Loucy (cell line): Measurements from ENCODE around the gene CDK8.
A peak's percentile ranks its signal among the peaks of the same experiment; 100 is the strongest.

ENCODE experiments used
- H2AFZ ChIP-seq: fragments of 200-600 bp; sonication (generic); 2 replicates; pipeline ENCODE4 v1.6.0; 2016; ENCODE audit warnings: antibody characterized with exemption, mild to moderate bottlenecking, low read length, moderate library complexity
- H3F3A ChIP-seq: fragments of 200-600 bp; 2 replicates; pipeline ENCODE4 v1.6.0; 2016; ENCODE audit warnings: antibody characterized with exemption, low read depth, mild to moderate bottlenecking
- H3K27me3 ChIP-seq: fragments of 200-600 bp; sonication (generic); 2 replicates; pipeline ENCODE4 v1.6.1; 2014; ENCODE audit warnings: low read length, mild to moderate bottlenecking; ENCODE audit not compliant: insufficient read depth, poor library complexity, severe bottlenecking
- H3K36me3 ChIP-seq: fragments of 200-600 bp; sonication (generic); 2 replicates; pipeline ENCODE4 v1.6.1; 2016; ENCODE audit warnings: low read length; ENCODE audit not compliant: insufficient read depth
- H3K4me1 ChIP-seq: fragments of 200-600 bp; sonication (generic); 2 replicates; pipeline ENCODE4 v1.5.1; 2014; ENCODE audit warnings: low read length, mild to moderate bottlenecking; ENCODE audit not compliant: insufficient read depth, poor library complexity, severe bottlenecking
- H3K4me2 ChIP-seq: fragments of 200-600 bp; sonication (generic); 2 replicates; pipeline ENCODE4 v1.6.0; 2014; ENCODE audit warnings: antibody characterized with exemption, low read length, low read depth, mild to moderate bottlenecking; ENCODE audit not compliant: poor library complexity, severe bottlenecking
- H3K4me3 ChIP-seq: fragments of 200-600 bp; sonication (generic); 2 replicates; pipeline ENCODE4 v1.5.1; 2014; ENCODE audit warnings: low read length, mild to moderate bottlenecking, mixed read lengths; ENCODE audit not compliant: poor library complexity, severe bottlenecking
- H3K79me2 ChIP-seq: fragments of 200-600 bp; sonication (generic); 2 replicates; pipeline ENCODE4 v1.6.1; 2014; ENCODE audit warnings: low read length; ENCODE audit not compliant: insufficient read depth
- H3K9ac ChIP-seq: fragments of 200-600 bp; sonication (generic); 2 replicates; pipeline ENCODE4 v1.6.0; 2014; ENCODE audit warnings: mild to moderate bottlenecking, low read depth, low read length, moderate library complexity; ENCODE audit not compliant: poor library complexity, severe bottlenecking
- H3K9me2 ChIP-seq: fragments of 200-600 bp; sonication (generic); replicated peaks from 2 replicates; pipeline ENCODE4 v1.6.1; 2016; ENCODE audit warnings: low read depth, low read length, mixed read lengths
- H3K9me3 ChIP-seq: fragments of 200-600 bp; sonication (generic); 2 replicates; pipeline ENCODE4 v1.6.1; 2014; ENCODE audit warnings: mild to moderate bottlenecking, antibody characterized with exemption, low read length, low read depth; ENCODE audit not compliant: insufficient read depth
- H4K20me1 ChIP-seq: fragments of 200-600 bp; sonication (generic); 2 replicates; pipeline ENCODE4 v1.6.0; 2014; ENCODE audit warnings: antibody characterized with exemption, low read length, mild to moderate bottlenecking; ENCODE audit not compliant: insufficient read depth, poor library complexity, severe bottlenecking
- EZH2phosphoT487 ChIP-seq: fragments of 200-600 bp; IDR thresholded peaks from 2 replicates; pipeline ENCODE4 v1.6.1; 2018; ENCODE audit warnings: antibody characterized with exemption, mild to moderate bottlenecking, moderate library complexity, borderline replicate concordance
- TF ChIP-seq, protein P1 (sequence below): fragments of 200-600 bp; sonication (generic); conservative IDR thresholded peaks from 2 replicates; pipeline ENCODE4 v1.5.1; 2014; ENCODE audit warnings: mild to moderate bottlenecking, antibody characterized with exemption, low read length

CDK8 gene

DNA sequence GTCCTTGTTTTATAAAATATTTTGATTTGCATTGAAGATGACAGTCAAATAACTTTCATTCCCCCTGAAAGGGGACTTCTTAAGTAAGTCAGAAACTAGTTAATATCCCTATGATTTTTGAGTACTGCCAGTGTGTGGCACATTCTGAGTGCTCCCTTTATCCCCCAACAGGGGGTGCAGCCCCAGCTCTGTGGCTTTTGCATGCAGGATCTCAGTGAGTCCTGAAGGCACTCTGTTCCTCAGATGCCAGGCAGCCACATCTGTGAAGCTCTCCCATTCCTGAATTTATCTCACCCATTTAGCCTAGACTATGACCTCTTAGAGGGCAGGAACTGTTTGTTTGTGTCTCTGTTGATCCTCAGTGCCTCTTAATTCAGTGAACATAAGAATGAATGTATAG, 123.1 kb downstream of the CDK8 start:
- no peaks in the 10 kb centered on the region for H3F3A ChIP-seq
- H2AFZ ChIP-seq = no peak overlapping the region
- TF ChIP-seq, protein P1, sequence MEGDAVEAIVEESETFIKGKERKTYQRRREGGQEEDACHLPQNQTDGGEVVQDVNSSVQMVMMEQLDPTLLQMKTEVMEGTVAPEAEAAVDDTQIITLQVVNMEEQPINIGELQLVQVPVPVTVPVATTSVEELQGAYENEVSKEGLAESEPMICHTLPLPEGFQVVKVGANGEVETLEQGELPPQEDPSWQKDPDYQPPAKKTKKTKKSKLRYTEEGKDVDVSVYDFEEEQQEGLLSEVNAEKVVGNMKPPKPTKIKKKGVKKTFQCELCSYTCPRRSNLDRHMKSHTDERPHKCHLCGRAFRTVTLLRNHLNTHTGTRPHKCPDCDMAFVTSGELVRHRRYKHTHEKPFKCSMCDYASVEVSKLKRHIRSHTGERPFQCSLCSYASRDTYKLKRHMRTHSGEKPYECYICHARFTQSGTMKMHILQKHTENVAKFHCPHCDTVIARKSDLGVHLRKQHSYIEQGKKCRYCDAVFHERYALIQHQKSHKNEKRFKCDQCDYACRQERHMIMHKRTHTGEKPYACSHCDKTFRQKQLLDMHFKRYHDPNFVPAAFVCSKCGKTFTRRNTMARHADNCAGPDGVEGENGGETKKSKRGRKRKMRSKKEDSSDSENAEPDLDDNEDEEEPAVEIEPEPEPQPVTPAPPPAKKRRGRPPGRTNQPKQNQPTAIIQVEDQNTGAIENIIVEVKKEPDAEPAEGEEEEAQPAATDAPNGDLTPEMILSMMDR = peak; percentile 76
- TF ChIP-seq EZH2phosphoT487 = no peak
- H3K4me2 ChIP-seq = no peak overlapping the region
- no peaks in the 10 kb centered on the region for H3K79me2 ChIP-seq
- H3K9ac ChIP-seq = no peak overlapping the region
- H3K36me3 ChIP-seq = no peaks in the 10 kb centered on the region
- no peaks in the 10 kb centered on the region for H3K27me3 ChIP-seq
- no peaks in the 10 kb centered on the region for H4K20me1 ChIP-seq
- H3K9me2 ChIP-seq = no peaks in the 10 kb centered on the region
- H3K9me3 ChIP-seq = no peaks in the 10 kb centered on the region
- H3K4me3 ChIP-seq = no peak overlapping the region
- peaks cover 16% of the 10 kb centered on the region for H3K4me1 ChIP-seq

DNA sequence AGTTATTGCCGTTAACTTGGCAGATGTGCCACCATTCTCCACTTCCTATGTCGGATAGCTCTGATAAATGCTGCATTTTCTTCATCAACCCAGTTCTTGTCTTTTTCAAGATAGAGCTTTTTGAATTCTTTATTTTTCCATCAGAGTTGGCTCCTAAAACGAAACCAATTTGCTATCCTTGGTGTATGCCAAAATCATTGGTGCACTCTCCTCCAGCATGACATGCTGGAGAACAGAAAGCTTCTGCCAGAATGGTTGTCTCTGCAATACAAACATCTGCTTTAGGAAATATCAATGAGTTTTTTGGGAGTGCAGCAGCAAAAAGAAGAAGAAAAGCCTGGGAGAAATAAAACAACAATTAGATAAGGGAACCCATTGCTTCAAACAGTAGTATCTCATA, 124.2 kb downstream of the CDK8 start:
- no peaks in the 10 kb centered on the region for H3F3A ChIP-seq
- H3K4me1 ChIP-seq = peaks cover 5% of the 10 kb centered on the region

GRCh38 chr13:26379831-26380230, 125.9 kb downstream of the CDK8 start:
- no peak overlapping the region for H2AFZ ChIP-seq

More for the DNA sequence above, 124.2 kb downstream of the CDK8 start:
- Histone ChIP-seq H3K9ac (no peak overlapping the region), H3K4me2 (no peak overlapping the region), H3K9me3 (no peaks in the 10 kb centered on the region), H3K4me3 (no peak overlapping the region), H3K79me2 (no peaks in the 10 kb centered on the region), H3K9me2 (no peaks in the 10 kb centered on the region), H3K36me3 (no peaks in the 10 kb centered on the region), H3K27me3 (no peaks in the 10 kb centered on the region), H2AFZ (no peak overlapping the region), H4K20me1 (no peaks in the 10 kb centered on the region)
- no peak for TF ChIP-seq EZH2phosphoT487
- TF ChIP-seq, protein P1 = no peak

More at GRCh38 chr13:26379831-26380230, 125.9 kb downstream of the CDK8 start:
- Histone ChIP-seq H3K4me2 (no peak overlapping the region), H3K9ac (no peak overlapping the region), H3F3A (no peaks in the 10 kb centered on the region), H3K9me3 (no peaks in the 10 kb centered on the region), H3K27me3 (no peaks in the 10 kb centered on the region), H3K36me3 (0 out of 2 replicates have a peak, but pooled peaks cover 1% of the 10 kb centered on the region), H3K4me1 (peaks cover 4% of the 10 kb centered on the region), H3K9me2 (no peaks in the 10 kb centered on the region), H3K79me2 (no peaks in the 10 kb centered on the region), H3K4me3 (no peak overlapping the region), H4K20me1 (no peaks in the 10 kb centered on the region)
- TF ChIP-seq, protein P1 = no peak
- TF ChIP-seq EZH2phosphoT487 = no peak
